Testis (tissue), 2 donors: ENCODE data around the gene CCDC138.

ENCODE experiments used
- CTCF ChIP-seq, 3 experiments: fragments of 450-650 bp in 2 of 3; fragments of 200-600 bp in 1 of 3; sonication (generic) in 1 of 3; IDR thresholded peaks; one replicate each; pipeline ENCODE4 v1.5.1; 2016 to 2019; ENCODE audit warnings: antibody characterized with exemption in 3 of 3, mild to moderate bottlenecking in 2 of 3, moderate library complexity in 1 of 3
- POLR2A ChIP-seq: fragments of 450-650 bp; IDR thresholded peaks from one replicate; pipeline ENCODE4 v1.6.1; 2017; ENCODE audit warnings: antibody characterized with exemption, mild to moderate bottlenecking, moderate library complexity

GRCh38 chr2:108909275-108909823, 122.8 kb downstream of the CCDC138 start:
- TF ChIP-seq POLR2A, result no peak
- TF ChIP-seq CTCF (IDR thresholded peaks at IDR 0.05), result no peak
